Measurements from ENCODE around the gene CACYBP. TPM values are rescaled to one million over a fixed set of nuclear protein-coding genes. Genes with fewer than 3 reads are reported as not detected.

Gene CACYBP
- total RNA-seq, 1 donor from 2014 or later: 84.2 TPM

DNA sequence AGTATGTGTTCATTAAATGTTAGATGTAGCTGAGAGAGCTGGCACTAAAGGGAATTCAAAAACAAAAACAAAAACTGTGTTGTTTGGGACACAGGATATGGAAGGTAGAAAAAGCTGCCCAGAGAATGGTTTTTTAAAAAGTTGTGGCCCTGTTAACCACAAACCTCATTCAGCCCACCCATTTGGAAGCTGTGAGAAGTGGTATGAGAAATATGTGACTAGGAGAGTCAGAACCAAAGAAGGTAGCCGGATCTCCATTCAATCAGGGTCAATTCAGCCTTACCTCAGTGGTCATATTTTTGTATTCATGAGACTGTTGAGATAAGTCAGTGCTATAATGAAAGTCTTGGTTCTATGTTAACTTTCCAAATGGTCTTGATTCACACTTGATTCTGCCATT lies 29.8 kb upstream of the CACYBP start:
- DNase-seq (ENCODE audit: missing footprints) (no peak), ATAC-seq (no peak)
- intact Hi-C loops (cut with DNase I): no loop called here

DNA sequence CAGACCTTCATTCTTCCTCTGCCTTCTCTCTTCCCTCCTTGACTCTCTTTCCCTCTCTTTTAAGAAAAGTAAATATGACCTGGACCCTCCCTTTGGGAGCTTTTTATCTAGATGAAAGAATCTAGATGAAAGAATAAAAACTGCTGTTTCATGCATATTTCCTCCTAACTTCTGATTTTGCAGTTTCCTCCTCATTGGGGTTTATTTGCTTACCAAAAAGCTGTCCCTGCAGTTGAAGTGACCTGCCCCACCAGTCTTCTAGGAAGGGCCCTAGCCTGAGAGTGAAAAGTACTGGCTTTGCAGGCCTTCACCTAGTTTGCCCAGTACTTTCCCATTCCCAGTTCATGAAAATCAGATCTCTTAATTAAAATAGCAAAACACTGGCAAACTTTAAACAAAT lies 28.3 kb upstream of the CACYBP start:
- no peak for DNase-seq (ENCODE audit: missing footprints)
- intact Hi-C loops (cut with DNase I): no loop called here
- ATAC-seq: no peak

DNA sequence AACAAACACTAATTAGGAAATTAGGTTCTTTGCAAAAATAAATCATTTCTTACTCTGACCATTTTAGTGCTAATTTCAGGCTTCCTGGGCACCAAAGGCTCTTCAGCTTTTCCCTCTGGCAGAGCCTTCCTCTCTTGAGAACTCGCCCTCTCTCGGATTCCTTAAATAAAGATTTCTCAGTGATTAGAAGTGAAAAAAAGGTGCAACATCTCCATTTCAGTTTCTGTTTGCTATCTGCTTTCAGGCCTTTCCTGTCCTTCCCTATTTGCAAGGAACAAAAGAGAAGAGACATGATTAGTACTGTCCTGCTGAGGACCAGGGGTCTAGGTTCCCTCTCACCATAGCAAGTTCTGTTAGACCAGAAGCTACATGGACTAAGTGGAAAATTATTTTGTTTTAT lies 27.8 kb upstream of the CACYBP start:
- ATAC-seq: no peak
- intact Hi-C loops (cut with DNase I): no loop called here
- DNase-seq (ENCODE audit: missing footprints): no peak

DNA sequence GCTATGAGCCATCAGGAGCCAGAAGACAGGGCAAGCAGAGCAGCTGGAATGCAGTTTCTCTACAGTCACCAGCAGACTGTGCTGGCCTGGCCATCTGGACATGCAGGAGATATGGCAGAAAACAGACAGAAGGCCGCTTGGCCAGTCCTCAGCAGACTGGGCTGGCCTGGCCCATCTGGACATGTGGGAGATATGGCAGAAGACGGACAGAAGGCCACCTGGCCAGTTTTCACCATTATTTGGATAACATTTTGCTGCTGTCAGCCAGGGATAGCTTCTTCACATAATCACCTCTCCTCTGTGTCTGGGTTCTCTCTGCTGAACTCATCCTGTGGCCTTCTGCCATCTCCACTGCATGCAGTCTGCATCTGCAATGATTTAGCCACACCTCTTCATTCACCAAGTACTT lies 25.0 kb upstream of the CACYBP start:
- DNase-seq (ENCODE audit: missing footprints): peak; percentile 72
- peak; percentile 87 for ATAC-seq
- intact Hi-C loops (cut with DNase I): no loop called here

DNA sequence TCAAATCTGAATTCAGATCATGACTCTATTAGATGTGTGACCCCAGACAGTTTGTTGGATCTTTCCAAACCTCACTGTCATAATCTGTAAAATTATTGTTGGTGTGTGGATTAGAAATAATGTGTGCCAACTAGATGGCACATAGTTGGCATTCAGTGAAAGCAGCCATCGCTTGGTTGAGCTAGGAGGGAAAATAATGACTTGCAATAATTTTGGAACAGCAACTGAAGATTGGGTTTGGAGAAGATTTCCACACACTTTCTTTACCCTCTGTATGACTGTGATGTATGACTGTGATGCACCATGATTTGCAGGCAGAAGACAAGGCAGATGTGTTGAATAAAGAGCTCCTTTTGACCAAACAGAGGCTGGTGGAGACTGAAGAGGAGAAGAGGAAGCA lies 24.0 kb upstream of the CACYBP start:
- ATAC-seq: no peak
- no peak for DNase-seq (ENCODE audit: missing footprints)
- intact Hi-C loops (cut with DNase I): no loop called here

DNA sequence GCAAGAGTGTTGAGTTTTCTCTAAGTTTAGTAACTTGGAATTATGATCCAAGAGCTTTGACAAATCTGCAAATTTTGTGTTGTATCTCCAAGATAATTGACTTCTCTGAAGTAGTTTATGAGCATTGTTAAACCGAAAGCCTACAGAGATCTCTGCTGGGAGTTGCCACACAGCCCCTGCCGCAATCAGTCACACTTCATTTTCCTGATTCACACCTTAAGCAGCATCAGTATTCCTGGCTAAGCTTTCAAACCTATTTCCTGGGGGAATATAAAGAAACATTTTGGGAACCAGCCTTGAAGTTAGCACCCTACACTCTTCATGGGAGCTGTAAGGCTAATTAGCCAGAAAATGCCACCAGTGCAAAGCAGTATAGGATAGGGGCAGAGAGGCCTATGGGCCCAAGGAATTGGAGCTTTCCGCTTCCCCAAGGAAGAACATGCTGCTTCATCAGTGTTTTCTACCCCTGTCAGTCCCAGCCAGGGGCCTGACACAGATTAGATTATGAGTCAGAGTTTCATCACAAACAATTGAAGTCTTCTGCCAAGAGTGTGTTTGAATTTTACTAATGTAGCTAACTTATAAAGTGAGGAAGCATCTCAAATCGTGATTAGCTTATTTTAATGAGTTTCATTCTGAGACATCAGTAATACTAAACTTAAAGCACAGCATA lies 23.2 kb upstream of the CACYBP start:
- no peak for DNase-seq (ENCODE audit: missing footprints)
- ATAC-seq: peak; percentile 71
- intact Hi-C loops (cut with DNase I): no loop called here

DNA sequence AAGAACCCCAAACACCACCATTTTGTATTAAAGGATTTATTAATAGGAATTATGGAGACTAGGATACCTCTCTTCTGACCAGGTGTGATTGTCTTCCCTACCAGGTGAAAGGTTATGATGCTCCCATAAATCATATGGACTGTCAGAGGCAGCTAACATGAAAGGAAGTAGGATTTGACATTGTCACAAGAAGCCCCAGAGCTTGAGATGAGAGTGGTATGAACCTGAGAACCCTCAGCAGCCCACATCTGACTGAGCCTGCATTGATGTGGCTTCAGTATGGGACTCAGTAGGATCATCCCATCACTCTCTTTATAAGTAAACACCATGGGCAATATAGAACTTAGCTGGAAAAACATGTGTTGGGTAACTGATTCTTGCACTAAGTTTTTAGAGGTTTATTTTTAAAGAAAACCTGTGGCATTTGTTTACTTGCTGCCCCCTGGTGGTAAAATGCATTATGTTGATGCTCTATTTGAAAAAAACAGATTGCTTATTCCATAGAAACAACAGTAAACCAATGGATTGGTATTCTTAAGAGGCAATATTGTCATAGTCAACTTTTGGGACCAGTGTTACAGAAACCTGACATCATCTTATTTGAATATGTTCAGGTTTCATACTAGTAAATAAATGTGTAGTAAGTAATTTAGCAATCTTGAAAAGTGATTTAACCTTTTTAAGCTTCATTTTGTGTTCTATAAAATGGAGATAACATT lies 16.6 kb upstream of the CACYBP start:
- no peak for DNase-seq (ENCODE audit: missing footprints)
- ATAC-seq: no peak
- intact Hi-C loops (cut with DNase I): loop anchor here (2.0 to 10.0 kb wide), 3 partner anchors 98 to 728 kb away; no protein-coding TSS in a partner anchor

DNA sequence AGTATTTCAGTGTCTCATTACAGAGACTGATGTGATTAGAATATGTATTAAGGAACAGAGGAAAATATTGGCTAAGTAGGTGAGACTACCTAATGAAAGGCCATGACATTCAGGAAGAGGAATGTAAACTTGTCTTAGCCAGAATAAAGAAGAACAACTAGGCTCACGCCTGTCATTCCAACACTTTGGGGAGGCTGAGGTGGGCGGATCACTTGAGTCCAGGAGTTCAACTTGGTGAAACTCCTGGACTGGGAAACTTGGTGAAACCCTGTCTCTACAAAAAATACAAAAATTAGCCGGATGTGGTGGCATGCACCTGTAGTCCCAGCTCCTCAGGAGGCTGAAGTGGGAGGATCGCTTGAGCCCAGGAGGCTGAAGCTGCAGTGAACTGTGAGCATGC lies 14.8 kb upstream of the CACYBP start:
- ATAC-seq (no peak), DNase-seq (ENCODE audit: missing footprints) (no peak)
- intact Hi-C loops (cut with DNase I): loop anchor here (10.0 kb wide), 2 partner anchors 100 to 730 kb away; no protein-coding TSS in a partner anchor

DNA sequence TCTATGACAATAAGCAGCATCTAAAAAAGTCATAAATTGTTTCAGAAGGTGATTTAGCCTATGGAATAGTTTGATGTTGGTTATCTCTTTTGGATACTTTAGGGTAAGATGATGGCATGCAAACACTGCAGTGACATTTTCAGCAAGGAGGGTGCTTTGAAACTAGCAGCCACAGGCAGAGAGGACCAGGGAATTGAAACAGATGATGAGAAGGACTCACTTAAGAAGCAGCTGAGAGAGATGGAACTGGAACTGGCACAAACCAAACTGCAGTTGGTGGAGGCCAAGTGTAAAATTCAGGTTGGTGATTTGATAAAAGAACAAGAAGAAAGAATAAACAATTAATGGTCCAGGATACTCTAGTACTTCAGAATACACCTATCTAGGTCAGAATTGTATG lies 11.2 kb upstream of the CACYBP start:
- intact Hi-C loops (cut with DNase I): loop anchor here (10.0 kb wide), 2 partner anchors 104 to 734 kb away; no protein-coding TSS in a partner anchor
- ATAC-seq: no peak
- DNase-seq (ENCODE audit: missing footprints): no peak

DNA sequence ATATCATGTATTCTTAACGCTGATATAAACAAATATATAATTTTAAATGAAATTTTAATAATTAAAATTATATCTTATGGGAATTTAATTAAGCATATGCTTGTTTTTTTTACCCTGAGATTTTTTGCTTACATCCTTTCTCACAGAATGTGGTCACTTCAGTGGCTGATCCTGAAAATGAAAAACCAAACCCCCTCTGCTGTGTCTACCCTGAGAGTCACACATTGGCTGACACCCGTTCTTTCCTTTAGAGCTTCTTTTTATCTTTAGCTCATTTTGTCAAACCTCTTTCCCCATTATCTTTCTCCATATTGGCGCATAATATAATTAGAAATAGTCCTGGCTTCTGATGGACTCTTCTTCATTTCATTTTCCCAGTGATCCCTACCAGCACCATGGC lies 10.8 kb upstream of the CACYBP start:
- intact Hi-C loops (cut with DNase I): loop anchor here (10.0 kb wide), 2 partner anchors 104 to 734 kb away; no protein-coding TSS in a partner anchor
- ATAC-seq (no peak), DNase-seq (ENCODE audit: missing footprints) (no peak)

DNA sequence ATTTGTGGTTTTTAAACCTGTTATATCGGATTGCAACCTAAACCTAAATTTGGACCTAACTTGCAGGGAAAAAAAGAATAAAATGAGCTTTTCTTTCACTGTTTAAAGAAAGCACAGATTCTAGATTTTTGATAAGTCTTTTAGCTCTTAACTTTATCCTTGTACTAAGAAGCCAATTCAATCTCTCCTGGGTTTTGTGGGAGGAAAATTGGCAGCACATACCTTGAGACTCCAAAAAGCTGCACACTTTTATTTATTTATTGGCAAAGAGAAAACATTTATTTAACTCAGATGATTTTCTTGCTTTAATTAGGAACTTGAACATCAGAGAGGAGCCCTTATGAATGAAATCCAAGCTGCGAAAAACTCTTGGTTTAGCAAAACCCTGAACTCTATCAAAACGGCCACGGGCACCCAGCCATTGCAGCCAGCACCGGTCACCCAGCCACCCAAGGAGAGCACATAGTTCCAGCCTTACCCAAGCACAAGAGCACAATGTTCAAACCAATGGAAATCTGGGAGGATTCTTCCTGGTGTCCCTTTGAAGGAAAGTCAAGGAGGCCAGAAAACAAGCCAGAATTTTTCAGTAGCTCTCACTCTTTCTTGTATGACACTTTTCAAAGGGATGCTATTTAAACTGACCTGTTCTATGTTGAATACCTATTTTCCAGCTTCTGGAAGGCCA lies 10.1 kb upstream of the CACYBP start:
- intact Hi-C loops (cut with DNase I): loop anchor here (10.0 kb wide), 2 partner anchors 105 to 735 kb away; no protein-coding TSS in a partner anchor
- no peak for DNase-seq (ENCODE audit: missing footprints)
- ATAC-seq: peak; percentile 64

DNA sequence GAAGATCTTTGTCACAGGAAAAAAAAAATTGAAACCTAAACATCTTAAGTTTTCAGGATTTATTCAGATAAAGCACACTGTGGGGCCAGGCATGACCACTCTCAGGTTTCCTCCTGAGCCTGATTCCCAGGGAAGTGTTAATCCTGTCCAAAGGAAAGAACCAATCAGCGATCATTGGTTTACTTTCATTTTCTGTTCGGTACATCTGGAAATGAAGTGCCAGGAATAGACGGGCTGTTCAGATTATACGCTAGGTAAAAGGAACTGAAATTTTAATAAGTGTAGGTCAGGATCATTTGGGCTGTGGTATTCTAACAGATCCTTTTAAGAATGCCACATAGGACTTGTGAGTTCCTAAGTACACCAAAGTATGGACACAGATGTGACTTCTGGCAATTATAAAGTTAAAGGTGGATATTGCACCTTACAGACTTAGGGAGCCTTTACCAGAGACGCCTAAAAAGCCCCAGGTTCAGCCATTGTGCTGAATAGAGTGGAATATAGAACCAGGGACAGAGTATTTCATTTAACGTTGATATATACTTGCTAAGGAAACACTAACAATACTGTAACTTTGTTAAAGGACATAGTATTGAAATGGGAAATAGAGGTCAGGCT lies 9.3 kb upstream of the CACYBP start:
- ATAC-seq (peak; percentile 81), DNase-seq (ENCODE audit: missing footprints) (no peak)
- intact Hi-C loops (cut with DNase I): no loop called here

DNA sequence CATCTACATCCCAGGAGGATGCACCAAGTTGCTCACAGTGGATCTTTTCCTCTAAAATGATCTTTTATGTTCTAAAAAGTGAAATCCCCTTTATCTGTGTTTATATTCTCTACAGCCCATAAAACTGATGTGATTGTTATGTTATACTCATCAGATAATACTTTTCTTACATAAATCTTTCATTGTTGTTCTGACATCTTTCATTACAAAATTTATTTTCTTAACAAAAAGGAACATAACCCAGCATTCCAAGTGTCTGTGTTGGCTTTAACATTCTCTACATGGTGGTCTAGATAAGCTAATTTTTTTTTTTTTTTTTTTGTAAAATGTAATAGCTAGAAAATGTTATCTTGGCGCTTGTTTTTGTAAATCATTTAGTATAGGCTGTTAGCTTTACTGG lies 8.3 kb upstream of the CACYBP start:
- intact Hi-C loops (cut with DNase I): no loop called here
- no peak for ATAC-seq
- DNase-seq (ENCODE audit: missing footprints): no peak

DNA sequence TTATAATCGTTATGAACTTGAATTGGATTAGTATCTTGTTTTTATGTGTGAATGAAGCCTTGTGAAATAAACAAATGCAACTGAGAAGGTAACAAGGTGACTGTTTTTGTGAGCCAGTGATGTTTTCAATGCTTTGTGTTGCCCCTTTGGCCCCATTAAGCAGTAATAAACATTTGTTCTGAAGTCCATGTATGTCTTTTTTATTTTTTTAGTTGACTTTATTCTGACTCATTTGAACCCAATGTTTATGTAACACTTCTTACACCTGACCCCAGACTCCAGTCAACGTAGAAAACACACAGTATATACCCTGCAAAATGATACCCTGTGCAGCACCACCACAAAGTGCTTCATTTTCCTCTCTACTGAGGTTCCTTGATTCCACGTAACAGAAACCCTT lies 4.6 kb upstream of the CACYBP start:
- no peak for ATAC-seq
- intact Hi-C loops (cut with DNase I): loop anchor here (5.0 kb wide), 1 partner anchor 223 kb away; no protein-coding TSS in a partner anchor
- no peak for DNase-seq (ENCODE audit: missing footprints)

DNA sequence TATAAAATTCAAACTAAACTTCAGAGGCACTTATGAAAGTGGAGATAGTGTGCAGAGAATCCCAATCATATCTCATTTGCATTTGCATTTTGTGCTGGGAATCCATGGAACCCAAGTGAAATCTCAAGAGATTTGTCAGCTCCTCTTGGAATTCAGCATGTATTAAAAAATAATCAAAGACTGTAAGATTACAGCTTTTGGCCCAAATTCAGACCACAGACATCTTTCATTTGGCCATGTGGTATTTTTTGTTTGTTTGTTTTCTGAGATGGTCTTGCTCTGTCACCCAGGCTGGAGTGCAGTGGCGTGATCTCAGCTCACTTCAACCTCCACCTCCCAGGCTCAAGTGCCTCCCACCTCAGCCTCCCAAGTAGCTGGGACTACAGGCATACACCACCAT lies 3.8 kb upstream of the CACYBP start:
- ATAC-seq (no peak), DNase-seq (ENCODE audit: missing footprints) (no peak)
- intact Hi-C loops (cut with DNase I): loop anchor here (5.0 kb wide), 1 partner anchor 224 kb away; no protein-coding TSS in a partner anchor

DNA sequence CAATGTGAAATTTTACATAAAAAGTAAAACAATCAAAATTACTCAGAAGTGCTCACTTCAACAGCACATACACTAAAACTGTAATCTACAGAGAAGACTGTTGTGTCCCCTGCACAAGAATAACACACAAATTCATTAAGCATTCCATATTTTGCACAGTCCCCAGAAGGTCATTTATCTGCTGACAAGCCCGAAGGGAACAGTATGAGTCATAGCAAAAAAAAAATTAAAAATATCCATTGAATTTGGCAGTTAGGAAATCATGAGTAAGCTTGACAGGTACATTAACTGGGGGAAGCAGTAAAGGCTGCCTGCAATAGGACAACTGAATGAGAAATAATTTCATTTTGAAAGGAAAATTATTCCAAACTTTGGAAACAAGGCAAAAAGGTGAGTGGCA lies 3.3 kb upstream of the CACYBP start:
- ATAC-seq (no peak), DNase-seq (ENCODE audit: missing footprints) (no peak)
- intact Hi-C loops (cut with DNase I): loop anchor here (5.0 kb wide), 1 partner anchor 224 kb away; no protein-coding TSS in a partner anchor

DNA sequence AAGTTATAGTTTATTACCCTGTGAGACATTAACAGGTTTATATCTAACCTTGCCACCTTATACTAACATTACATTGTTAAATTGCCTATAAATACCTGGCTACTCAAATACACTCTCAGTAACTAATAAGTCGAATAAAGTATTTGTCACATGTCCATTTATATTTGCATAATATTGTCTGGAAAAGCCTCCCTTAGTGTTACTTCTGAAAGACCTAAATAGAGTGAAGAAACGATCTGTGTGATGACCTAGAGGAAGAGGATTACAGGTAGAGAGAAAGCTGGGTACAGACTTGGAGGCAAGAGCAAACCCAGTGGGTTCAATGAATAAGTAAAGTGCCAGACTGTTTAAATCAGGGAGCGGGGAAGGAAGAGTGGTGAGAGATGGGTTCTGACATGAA lies 2.7 kb upstream of the CACYBP start:
- no peak for DNase-seq (ENCODE audit: missing footprints)
- intact Hi-C loops (cut with DNase I): loop anchor here (5.0 kb wide), 1 partner anchor 225 kb away; no protein-coding TSS in a partner anchor
- ATAC-seq: no peak

DNA sequence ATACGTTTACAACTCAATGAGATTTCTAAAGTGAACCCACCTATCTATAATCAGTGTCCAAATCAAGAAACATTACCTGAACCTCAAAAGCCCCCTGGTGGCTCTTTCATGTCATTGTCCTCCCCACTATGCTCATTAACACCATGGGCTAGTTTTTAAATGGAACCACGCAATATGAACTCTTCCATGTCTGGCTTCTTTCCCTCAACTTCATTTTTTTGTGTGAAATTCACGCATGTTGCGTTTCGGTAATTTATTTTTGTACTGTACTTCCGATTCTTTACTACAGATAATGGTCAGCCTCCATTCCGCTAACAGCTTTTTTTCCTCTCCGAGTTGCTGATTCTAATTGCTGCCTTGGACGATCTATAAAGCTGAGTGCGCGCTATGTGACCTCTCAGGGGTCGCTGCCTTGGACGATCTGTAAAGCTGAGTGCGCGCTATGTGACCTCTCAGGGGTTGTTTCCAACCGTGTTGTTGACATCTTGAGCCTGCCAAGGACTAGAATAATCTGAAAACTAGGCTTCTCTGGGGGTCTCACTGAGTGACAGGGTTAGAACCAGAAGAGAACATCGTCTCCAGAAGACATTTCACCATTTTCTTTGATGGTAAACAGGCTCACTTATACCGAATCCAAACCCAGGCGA lies 1.1 kb upstream of the CACYBP start:
- no peak for DNase-seq (ENCODE audit: missing footprints)
- intact Hi-C loops (cut with DNase I): loop anchor here (2.0 to 5.0 kb wide), 3 partner anchors 24 to 1130 kb away; partner anchors contain the start of genes MRPS14 and ZBTB37
- ATAC-seq: no peak
